KG1 (cell line): ENCODE results near the gene OR51B5.
A peak's percentile ranks its signal among the peaks of the same experiment; 100 is the strongest.
"Not testable (repeated sequence)": the region's sequence is repeated elsewhere in the genome, so short reads cannot be mapped to it uniquely, and the experiment has no call there.

Experiments used
- DNase-seq: peaks from one replicate; lab custom pipeline; 2025; lab: John Stamatoyannopoulos, UW

OR51B5 gene, protein sequence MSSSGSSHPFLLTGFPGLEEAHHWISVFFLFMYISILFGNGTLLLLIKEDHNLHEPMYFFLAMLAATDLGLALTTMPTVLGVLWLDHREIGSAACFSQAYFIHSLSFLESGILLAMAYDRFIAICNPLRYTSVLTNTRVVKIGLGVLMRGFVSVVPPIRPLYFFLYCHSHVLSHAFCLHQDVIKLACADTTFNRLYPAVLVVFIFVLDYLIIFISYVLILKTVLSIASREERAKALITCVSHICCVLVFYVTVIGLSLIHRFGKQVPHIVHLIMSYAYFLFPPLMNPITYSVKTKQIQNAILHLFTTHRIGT

DNA sequence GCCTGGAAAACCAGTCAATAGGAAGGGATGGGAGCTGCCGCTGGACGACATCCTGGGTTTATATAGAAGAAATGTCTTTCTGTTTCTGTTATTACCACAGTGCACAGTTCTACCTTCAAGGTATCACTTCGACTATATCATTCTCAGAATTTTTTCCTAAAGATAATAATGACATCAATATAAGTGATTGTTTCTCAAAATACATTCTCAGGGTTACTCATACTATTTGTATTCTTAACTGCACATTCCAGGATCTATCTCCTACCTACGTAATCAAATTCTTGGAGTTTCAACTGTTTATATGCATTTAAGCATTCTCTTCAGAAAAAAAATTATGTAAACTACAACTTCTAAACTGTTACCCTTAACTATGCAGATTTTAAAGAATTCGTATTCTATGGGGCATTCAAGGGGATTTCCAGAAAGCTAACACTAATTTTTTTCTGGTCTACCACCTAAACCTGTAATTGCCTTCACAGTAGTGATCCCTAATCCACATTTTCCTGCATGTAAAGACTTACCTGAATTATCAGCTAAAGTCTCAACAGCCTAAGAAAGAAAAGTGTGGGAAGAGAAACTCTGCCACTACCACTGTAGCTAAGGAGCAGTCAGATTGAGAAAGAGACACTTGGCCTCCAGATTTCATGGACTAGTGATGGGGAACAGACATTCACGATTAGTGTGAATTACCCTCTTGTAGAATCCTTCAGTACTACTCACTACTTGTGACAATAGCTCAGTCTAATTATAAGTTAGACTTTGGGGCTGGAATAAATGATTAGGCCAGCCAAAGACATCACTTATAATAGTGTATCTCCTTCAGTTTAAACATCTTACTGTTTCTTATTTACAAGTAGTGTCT is at the start of gene OR51B5:
Gene OR51B5 (minus strand): TSS at position 51 of the 862 bp plus-strand sequence. CDS start 0 bp downstream, at position 51.
- no peak for DNase-seq

DNA sequence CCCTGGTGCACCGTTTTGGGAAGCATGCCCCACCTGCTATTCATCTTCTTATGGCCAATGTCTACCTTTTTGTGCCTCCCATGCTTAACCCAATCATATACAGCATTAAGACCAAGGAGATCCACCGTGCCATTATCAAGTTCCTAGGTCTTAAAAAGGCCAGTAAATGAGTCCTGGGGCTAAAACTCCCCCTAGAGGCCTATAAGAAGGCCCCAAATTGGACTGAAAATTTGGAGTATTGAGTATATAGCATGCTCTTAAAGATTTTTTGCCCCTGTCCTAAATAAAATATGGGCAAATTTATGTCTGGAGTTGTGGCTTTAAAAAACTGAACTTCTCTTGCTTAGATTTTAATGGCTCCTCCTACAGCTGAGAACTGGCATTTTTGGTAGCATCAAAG is 46.9 kb upstream of the OR51B5 start:
- DNase-seq = no peak

DNA sequence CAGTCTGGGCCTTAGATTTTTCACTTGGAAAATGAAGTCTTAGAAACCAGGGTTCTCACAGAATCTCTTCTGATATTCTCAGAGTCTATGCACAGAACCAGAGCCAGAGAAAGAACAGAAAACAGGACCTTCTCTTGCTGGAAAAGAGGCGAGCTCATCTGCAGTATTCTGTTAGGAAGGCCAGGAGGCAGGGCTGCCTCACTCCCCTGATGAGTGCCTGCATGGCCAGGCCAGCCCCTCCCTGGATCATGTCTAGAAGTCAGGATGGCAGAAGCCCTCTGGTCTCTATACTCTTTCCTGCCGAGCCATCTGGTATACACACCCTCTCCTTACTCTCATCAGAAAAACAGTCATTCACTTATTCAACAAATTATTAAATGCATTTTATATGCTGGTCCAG is 41.0 kb upstream of the OR51B5 start:
- DNase-seq = no peak

DNA sequence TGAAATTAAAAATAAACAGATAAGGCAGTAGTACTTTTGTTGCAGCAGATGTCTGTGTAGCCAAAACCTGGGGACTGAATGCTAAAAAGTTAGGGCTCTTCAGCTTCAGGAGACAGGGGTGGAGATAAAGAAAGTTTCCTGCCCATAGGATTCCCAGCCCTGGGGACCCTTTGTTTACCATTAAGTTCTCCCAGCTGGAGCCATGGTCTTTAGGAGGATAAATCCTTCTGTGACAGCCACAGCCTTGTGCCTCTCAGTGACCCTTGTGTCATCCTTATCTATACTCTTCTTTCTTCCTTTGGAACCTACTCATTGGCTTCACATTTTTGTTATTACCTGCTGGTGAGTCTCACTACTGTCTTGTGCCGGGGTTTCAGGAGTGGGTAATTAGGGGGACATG is 40.3 kb upstream of the OR51B5 start, which contains the start of gene OR51M1:
Gene OR51M1 (plus strand): TSS at position 237 of the 400 bp plus-strand sequence. CDS start 5,587 bp downstream, outside the sequence.
- DNase-seq = no peak

DNA sequence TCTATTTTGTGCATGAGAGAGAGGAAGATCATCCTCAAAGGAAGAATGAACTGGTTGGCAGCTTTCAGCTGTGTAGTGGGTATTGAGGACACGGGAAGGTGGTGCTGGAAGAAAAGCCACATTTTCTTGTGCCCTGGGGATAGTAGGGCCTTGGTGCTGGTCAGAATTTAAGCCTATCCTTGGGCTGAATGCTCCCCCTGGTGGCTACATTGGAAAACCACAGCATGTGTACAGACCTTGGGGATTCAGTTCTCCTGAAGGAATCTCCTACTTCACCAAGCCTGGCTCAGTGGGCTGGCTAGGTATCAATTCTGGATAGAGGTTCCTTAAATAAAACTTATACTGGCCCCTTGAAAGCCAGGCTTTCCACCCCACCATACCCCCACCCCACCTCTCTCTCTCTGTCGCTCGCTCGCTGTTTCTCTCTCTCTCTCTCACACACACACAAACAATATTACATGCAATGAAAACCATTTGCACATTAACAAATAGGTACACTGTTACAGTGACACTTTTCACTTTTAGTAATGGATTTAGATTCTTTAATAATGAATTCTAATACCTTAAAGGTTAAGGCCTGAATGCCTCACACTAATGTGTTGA is 37.5 kb upstream of the OR51B5 start:
- peak; percentile 14 for DNase-seq

DNA sequence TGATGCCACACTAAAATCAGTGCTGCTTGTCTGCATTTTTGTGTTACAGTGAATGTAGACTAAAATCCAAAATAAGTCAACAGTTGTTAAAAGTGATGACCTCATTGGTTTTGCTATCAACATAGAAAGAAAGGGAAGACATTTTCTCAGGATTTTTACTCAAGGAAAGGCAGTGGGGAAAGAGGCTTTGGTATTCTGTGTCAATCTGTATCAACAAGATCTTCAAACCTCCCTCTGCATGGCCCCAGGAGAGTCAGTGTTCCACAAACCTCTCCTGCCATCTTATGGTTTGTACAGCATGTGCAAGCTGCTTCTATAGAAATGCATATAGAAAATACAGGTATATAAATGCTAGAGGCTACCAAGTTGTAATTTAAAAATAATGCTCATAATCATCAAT is 26.5 kb upstream of the OR51B5 start:
- no peak for DNase-seq

DNA sequence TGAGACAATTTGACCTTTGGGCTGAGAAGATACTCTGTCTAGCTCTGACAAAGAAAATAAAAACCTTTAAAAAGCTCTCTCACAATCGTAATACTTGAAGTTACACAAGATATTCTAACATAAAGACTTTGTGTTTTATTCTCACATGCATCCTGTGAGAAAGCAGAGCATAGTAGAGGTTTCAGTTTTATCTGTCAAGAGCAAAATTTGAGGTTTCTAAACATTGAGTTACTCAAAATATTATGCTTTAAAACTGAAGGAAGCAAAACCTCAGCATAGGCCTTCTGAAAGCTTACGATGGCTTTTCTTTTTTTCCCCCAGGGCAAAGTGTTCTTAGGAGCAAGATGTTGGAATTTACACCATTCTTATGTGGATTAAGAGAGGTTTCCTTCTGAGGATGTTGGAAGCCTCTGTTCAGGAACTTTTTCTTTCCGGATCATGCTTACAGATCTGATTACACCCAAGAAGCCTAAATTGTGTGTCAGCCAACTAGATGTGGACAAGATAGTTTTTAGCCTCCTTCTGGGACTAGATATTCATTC is 25.2 kb upstream of the OR51B5 start:
- no peak for DNase-seq

DNA sequence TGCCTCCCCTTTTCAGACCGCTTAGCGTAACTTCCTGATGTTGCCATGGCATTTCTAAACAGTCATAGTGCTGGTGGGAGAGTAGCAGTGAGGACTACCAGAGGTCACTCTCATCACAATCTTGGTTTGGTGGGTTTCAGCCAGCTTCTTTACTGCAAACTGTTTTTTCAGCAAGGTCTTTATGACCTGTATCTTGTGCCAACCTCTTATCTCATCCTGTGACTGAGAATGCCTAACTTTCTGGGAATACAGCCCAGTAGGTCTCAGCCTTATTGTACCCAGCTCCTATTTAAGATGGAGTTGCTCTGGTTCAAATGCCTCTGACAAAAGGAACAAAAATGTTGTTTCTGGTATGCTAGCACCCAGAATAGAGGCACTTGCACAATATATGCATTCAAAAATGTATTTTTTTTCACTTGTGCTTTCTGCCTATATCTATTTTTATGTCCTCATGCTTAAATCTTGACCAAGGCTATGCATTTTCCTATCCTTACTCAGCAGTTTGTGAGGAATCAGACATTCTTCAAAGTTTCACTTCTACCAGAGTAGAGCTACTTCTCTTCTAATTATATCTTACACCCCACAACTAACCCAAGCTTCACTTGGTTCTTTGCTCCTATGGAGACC is 24.2 kb upstream of the OR51B5 start:
- DNase-seq = no peak

DNA sequence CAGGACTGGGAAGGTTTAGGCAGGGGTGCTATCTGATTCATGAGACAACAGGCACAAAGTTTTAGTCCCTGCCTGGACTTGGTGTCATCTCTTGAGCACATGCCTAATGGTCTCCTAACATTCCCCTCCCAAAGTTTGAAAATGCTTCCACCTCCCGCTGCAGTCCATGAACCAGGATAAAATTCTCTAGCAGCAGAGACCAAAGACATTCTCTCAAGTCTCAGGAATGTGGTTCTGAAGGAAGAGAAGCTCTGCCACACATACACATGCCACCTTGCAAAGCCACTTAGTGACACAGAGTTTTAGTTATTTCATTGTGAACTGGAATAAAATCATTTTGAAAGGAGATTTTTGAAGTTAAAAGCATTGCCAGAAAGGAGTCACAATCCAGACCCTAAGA is 23.5 kb upstream of the OR51B5 start:
- no peak for DNase-seq

DNA sequence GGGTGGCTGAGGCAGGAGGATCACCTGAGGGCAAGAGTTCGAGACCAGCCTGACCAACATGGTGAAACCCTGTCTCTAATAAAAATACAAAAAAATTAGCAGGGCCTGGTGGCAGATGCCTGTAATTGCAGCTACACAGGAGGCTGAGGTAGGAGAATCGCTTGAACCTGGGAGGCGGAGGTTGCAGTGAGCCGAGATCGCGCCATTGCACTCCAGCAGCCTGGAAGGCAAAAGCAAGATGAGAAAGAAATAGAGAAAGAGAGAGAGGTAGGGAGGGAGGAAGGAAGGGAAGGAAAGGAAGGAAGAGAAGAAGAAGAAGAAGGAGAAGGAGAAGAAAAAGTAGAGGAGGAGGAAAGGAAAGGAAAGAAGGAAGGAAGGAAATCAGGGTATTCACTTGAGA is 23.0 kb upstream of the OR51B5 start:
- not testable (repeated sequence) for DNase-seq

DNA sequence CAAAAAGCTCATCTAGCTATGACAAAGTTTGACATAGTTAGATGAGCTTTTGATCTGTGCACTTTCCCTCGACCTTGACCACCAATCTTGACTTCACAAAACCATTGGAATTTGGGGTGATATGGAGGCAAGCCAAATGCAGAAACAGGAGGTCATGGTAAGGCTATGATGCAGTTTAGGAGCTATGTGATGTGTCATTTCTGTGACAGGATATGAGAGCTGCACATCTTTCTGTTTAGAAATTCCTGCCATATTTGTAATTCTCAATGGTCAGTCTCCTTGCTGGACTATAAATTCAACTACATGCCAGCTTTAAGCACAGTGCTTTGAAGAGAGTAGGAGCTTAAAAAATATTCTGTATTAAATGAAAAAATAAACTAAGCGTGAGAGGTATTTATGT is 20.9 kb upstream of the OR51B5 start:
- DNase-seq = no peak

DNA sequence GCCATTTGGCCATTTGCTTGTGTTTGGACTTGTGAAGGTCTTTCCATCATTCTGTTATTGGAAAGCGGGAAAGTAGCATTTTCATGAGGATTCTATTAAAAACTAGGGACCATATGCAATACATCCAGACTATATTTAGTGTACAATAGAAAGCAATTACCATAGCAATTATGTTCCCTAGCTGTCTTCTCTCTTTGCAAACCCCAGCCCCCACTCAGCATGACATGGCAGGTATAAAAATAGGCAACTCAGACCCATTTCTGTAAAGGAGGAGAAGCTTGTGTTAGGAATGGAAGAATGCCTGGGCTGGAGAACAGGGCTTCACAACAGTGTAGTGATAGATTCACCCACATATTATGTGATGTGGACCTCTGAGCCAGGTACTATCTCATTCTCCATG is 20.4 kb upstream of the OR51B5 start:
- DNase-seq = no peak

DNA sequence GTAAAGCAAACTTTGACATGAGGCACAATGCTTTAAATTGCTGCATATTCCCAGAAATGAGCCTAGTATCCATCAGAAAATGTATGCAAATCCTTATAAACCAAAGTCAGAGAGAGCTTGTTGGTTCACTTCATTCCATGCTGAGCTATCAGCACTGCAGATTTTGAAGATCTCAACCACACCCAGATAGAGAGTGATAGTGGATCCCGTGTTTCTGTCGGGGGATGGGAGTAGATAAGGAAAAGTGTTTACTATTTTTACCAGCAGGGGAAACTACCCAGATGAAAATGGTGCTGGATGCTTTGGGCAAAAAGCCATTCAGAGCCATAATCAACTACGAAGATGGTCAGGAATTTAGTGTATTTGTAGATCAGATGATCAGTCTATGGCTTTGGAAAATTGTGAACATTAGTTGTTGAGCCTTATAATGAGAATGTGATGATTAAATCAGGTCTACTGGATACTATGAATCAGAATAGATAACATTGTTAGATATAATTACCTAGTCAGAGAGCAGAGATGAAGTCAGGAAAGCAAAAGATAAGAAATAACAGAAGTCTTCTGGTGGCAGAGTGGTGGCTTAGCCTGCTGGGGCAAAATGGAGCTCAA is 18.8 kb upstream of the OR51B5 start:
- no peak for DNase-seq

DNA sequence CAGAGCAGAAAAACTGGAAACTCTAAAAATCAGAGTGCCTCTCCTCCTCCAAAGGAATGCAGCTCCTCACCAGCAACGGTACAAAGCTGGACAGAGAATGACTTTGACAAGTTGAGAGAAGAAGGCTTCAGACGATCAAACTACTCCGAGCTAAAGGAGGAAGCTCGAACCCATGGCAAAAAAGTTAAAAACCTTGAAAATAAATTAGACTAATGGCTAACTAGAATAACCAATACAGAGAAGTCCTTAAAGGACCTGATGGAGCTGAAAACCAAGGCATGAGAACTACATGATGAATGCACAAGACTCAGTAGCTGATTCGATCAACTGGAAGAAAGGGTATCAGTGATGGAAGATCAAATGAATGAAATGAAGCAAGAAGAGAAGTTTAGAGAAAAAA is 12.7 kb upstream of the OR51B5 start:
- DNase-seq = not testable (repeated sequence)

DNA sequence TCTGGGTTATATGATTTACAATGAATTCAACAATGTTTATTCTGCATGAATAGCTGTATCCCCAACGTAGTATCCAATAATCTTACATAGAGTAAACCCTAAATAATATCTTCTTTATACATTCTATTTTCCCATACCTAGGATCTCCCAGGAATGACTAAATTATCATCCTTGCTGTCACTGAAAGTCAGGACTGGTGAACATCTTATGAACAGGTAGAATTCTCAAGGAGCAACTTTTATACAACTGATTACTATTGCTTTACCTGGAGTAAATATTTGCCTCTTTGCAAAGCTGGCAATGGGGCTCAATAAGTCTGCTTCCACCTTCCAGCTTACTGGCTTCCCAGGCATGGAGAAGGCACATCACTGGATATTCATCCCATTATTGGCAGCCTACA is 7.9 kb upstream of the OR51B5 start, which contains the start of gene OR51B6:
Gene OR51B6 (plus strand): TSS at position 301 of the 400 bp plus-strand sequence. CDS start 0 bp downstream, at position 301.
- DNase-seq = no peak

DNA sequence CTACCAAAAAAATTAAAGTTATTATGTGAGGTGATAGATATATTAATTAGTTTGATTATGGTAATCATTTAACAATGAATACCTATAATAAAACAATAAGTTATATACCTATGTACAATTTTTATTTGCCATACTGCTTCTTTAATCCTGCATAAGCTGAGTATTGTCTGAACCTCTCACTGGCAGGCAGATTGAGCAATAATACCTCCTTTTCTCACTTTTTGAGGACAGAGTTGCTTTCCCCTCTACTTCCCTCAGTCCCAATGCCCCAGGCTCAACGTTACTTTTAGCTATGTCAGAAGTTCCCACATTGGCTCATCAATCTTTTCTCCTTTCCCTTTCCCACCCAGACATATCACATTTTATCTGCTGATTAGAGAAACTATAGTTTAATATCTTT is 6.2 kb upstream of the OR51B5 start:
- no peak for DNase-seq

DNA sequence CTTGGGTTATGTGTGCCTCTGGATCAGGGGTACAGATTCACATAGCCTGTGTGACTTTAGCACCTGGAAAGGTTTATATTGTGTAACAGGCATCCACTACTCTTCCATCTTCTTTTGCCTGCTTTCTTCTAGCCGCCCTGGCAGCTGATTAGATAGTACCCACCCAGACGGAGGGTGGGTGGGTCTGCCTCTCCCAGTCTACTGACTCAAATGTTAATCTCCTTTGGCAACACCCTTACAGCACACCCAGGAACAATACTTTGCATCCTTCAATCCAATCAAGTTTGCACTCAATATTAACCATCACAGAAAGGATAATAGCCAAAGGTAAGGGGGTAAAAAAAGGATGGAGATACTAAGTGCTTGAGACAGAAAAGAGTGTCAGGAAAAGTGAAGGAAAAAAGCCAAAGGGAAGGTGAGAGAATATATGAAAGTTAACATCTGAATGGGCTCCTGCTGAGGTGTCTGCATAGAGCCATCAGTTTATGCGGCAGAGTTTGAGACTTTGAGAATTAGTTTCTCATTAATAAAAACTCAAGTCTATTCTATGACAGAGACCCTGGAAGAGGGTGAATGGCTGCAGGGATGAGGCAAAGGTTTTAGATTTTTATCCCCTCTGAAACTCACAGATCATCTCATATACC is 5.3 kb upstream of the OR51B5 start:
- DNase-seq = no peak

DNA sequence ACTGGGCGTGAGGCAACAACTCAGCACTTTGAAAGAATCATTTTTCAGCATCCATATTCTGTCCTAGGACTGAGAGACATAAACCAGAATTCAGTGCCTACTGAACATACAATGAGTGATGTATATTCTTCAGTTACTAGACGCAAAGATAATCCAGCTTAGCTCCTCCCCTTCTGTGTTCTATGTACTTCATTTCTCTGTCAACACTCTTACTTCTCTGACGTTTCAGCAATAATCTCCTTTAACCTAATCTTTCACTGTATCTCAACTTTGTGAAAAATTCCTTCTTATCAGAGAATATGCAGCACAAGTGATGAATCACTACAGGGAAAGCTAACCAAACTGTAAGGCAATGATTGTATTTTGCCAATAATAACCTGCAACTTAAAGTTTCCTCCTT is 2.5 kb upstream of the OR51B5 start:
- no peak for DNase-seq

DNA sequence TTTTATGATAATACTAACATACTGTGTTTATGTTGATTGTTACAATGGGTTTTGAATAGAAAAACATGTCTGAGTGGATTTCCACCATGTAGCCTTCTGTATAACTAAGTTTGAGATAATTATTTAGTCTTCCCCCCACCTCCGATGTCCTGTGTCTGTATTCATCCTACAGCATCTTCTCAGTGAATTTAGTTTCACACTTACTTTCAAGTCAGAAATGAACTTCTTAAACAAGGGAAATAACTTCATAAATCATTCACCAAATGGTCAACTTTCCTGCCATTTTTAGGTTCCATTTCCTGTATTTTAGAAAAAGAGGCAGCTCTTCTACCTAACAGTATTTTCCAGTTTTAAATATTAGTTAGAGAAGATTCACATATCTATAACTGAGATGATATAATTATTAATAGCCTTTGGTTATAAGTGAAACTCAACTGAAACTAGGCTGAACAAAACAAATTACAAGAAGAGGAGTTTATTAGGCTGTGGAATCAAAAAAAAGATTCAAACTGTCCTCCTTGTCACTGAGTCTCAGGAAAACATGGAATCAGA is 3.5 kb downstream of the OR51B5 start:
- no peak for DNase-seq

DNA sequence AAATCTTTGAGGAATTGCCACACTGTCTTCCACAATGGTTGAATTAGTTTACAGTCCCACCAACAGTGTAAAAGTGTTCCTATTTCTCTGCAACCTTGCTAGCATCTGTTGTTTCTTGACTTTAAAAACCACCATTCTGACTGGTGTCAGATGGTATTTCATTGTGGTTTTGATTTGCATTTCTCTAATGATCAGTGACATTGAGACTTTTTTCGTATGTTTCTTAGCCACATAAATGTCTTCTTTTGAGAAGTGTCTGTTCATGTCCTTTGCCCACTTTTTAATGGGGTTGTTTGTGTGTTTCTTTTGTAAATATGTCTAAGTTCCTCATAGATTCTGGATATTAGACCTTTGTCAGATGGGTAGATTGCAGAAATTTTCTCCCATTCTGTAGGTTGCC is 6.1 kb downstream of the OR51B5 start:
- DNase-seq = not testable (repeated sequence)

DNA sequence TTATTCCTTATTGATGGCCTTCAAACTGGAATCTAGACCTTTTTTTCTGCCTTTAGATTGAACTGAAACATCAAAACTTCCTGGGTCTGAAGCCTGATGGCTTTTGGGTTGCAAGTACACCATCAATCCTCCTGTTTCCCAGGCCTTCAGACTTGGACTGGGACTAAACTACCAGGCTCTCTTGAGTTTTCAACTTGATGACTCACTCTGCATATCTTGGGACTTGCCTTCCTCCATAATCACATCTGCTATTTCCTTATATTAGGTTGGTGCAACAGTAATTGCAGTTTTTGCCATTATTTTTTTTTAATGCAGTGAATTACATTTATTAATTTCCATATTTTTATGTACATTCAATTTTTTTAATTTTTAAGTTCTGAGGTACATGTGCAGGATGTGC is 7.0 kb downstream of the OR51B5 start:
- no peak for DNase-seq
